ENCODE measurements around the gene GLOD4.
"Not testable (repeated sequence)": the region's sequence is repeated elsewhere in the genome, so short reads cannot be mapped to it uniquely, and the experiment has no call there.

Gene GLOD4

DNA sequence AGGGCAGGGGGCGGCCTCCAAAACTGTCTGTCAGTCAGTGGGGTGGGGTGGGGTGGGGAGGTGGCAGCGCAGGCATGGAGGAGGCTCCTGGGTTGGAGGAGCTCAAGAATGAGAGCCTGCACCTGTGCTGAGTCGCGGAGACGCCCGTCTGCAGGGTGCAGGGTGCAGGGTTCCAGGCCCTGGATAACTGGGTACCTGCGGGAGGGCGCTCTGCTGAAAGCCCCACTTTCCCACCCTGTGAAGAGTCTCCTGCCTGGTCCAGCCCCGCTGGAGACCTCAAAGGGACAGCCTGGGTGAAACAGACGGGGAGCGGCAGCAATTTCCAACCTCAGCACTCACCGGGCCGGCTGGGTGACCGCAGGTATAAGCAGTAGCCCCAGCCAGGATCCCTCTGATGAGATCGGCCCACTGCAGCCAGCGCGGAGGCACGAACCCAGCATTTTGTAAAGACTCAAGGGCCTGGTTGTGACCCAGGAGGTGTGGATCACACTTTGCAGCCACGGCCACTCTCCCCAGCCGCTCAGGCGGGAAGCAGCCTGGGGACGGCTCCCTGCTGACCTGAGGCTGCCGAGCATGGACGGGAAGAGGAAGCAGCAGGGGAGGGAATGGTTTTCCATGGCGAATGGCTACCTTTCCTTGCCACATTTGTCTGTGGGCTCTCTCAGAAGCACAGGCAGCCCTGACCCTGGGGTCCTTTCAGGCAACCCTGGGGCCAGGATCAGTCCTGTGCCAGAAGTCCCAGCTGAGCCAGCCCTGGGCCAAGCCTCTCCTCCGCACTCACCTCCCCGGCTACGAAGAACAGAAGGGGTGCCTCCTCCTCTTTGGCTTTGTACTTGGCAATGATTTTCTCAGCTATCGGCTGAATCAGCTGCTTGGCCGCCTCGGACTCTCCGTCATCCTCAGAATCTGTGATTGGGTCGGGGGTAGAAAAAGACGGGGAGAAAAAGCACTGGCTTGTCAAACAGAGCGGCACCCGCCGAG lies 21.1 kb upstream of the GLOD4 start:
- no peak for DNase-seq (ENCODE audit: low read depth)

DNA sequence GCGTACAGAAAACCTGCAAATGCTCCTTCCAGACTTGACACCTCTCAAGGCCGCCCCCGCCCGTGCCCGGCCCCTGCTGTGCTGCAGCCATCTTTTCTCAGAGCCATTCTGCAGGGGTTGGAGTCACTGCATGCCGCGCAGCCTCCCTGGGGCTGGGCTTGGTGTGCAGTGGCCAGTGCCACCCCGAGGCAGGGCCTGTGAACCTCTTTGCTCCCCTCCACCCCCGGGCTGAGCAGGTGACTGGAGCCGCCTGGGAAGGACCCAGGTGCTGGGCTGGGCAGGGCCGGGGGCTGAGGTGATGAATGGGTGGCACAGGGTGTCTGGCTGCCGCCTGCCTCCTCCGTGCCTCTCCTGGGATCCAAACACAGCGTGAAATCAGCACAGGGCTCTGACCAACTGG lies 20.4 kb upstream of the GLOD4 start:
- DNase-seq (ENCODE audit: low read depth), result no peak

DNA sequence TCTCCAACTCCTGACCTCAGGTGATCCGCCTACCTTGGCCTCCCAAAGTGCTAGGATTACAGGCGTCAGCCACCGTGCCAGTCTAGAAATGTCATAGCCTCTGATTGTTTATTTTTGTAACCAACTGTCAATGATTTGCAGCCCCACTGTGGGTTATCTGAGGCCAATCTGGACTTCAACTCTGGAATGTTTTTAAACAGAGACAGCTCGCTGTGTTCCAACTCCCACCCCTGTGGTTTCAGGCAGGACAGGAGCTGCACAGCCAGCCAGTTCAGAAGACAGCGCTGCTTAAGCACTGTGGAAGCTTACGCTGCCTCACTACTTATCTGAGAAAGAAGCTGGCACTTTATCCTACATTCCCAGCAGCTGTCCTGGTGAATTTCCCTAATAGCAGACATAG lies 19.6 kb upstream of the GLOD4 start:
- no peak for DNase-seq (ENCODE audit: low read depth)

DNA sequence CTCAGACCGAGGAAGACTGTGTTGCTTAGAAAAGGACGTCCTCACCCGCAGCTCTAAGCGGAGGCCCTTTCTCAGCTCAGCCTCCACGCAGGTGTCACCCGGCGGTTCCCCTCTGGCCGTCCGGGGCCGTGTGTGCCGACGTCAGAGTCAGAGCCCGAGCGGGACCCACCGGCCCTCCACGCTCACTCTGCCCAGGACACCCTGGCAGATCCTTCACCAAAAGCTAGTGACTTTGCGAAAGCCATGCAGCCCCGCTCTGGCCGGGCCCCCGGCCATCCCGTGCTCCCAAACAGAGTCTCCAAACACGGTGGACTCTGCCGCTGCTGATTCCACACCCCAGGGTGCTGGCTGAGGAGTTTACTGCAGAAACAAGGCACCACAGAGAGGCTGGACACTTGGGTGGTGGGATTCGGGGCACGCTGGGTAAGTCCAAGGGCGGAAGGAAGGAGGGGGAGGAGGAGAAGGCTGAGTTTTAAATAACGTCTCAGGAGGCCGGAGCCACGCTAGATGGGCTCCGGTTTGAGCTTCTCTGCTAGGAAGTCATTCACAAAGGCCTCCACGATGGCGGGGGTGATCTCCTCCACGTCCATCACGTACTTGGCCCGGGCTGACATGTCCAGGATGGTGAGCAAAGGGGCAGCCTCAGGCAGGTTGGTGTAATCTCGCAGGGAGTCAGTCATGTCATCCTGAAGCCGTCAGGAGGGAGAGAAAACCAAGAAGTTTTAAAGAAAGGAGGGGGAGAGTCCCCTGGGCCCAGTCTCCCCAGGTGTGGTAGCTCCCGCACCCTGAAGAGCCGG lies 18.6 kb upstream of the GLOD4 start:
- no peak for DNase-seq (ENCODE audit: low read depth)

DNA sequence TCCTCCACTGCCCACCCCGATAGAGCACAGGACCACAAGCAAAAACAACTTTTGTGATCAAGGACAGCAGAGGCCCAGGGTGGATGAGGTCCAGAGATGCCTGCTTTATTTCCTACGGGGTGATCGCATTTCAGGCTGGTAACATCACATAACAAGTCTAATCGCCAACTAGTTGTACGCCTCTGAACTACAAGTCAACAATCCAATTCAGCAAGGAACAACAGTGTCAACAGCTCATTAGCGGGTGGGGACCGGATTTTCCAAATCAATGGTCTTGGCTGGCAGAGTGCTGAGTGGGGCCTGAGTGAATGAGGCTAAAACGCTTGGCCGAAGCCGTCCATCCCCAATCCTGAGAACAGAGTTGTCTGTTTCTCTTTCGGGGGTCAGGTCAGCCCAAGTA lies 17.2 kb upstream of the GLOD4 start:
- DNase-seq (ENCODE audit: low read depth), result no peak

DNA sequence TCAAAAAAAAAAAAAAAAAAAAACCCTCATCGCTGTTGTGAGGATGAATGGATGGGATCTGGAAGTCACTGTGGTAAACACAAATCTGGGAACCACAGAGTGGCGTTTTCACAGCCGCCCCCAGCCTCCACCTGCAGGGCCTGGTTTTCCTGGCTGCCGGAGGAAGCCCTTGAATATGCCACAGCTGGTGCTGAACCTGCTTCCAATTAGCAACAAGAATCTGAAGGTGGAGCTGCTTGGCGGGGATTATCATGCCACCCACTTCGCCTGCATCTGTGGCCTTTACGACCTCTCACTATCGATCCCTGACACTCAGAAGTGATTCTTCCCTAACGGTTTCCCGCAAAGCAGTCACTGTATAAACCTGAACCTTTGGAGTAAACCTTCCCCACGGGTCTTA lies 16.2 kb upstream of the GLOD4 start:
- no peak for DNase-seq (ENCODE audit: low read depth)

DNA sequence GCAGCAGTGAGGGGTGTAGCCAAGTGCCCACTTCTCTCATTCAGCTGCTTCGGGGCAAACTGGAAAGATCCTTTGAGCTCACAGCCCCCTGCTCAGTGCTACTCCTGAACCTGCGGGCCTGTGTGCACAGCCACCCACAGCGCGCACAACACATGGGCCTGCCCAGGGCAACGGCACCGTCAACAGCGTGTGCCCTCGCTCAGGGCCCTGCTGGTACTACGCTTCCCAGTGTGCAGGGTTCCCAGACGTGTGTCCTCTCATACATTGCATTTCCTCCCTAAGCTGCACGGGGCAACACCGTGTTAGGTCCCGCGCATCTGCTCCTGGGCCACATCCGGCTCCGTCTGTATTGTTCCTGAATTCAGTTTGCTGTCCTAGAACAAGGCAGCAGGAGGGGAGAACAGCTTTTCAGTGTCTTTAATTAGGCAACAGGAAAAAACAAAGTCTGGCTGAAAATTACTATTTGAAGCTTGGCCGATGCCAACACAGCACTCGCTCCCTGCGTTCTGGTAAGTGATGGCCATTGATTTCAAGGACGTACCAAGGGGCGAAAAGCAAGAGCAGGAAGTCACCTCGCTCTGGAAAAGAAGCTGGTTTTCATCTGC lies 15.3 kb upstream of the GLOD4 start:
- DNase-seq (ENCODE audit: low read depth), result no peak

DNA sequence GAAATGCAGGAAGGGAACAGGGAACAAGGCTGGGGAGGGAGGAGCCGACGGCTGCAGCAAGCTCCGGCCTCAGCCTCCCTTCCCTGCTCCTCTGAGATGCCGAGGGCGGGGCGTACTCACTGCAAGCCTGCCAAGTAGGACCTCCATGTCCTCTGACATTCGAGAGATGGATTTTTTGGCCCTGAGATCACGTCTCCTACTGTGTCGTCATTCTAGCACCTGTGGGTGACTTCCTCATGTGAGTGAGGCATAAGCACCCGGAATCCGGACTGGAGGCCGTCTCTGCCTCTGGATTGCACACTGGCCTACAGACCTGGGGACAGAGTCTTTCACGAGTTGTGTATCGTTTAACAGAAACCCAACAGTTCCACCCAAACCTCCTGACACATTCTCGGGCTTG lies 14.5 kb upstream of the GLOD4 start:
- no peak for DNase-seq (ENCODE audit: low read depth)

DNA sequence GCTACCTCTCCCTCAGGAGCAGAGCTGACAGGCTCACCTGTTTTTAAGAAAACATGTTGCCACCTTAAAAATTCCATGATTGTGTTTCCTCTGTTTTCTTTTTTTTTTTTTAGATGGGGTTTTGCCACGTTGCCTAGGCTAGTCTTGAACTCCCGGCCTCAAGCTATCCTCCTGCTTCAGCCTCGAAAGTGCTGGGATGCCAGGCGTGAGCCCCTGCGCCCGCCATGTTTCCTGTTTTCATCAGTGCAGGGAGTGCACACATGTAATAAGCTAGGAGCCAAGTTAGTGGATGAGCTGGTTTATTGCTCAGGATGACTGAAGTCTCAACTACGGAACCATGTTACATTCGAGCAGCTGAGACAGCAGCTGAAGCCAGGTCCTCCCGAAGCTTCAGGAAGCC lies 13.6 kb upstream of the GLOD4 start:
- DNase-seq (ENCODE audit: low read depth), result no peak

DNA sequence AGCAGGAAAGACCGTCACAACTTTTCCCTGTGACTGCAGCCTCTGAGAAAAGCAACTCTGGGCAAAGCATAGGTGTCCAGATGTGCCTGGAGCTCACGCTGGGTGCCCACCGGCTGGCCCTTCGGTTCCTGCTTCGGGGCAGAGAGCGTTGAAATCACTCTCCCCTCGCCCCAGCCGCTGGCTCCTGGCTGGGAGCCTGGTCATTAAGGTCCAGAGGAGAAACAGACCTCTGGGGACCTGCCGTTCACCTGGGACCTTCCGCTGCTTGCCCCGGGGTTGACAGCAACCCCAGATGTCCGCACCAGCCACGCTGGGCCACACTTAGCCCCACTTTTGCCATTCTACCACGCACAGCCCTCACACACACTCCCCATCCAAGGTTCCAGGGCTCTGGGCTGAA lies 13.2 kb upstream of the GLOD4 start:
- DNase-seq (ENCODE audit: low read depth), result no peak

DNA sequence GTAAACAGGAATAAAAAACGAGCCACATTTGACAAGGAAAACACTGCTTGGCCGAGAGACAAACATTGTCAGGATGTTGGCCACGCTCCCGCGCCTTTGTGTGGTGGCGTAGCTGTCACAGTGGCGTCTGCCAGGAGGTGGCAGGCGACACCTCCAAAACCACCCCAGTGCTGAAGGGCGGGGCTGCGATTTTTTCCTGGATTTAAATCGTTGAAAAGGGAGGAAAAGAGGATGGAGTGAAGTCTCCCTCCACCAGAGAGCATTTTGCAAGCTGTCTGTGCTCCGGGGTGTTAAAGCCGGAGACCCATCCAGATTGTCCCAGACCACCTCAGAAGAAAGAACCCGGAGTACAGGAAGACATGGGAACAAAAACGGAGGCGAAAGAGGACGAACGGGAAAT lies 12.8 kb upstream of the GLOD4 start:
- peak; percentile 62 for DNase-seq (ENCODE audit: low read depth)

DNA sequence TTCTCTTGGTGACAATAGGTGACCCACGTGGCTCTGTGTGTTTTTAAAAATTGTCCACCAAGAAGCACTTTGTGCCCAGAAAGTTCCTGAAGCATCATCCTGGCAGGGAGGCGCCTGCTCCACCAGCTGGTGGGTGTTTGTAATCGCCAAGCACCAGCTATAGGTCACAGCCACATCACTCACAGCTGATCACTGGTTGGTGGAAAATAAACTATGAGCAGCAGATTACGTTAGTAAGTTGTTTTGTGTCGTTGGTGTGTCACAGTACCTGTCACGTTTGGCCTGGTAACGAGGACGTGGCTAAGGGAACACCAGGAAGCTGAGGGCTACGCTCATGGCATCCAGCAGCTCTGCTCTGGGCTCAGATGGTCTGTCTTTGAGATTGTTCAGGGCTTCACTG lies 10.2 kb upstream of the GLOD4 start:
- no peak for DNase-seq (ENCODE audit: low read depth)

DNA sequence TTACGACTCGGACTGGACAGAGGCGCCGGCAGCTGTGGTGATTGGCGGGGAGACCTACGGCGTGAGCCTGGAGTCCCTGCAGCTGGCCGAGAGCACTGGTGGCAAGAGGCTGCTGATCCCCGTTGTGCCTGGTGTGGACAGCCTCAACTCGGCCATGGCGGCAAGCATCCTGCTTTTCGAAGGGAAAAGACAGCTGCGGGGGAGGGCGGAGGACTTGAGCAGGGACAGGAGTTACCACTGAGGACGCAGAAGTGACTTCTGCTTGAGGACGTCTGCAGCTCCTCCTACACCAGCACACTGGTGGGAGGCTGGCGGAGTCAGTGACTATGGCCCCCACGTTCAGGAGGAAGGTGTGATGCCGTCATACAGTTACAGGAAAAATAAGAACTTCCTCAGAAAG lies 9.7 kb upstream of the GLOD4 start:
- DNase-seq (ENCODE audit: low read depth), result no peak

DNA sequence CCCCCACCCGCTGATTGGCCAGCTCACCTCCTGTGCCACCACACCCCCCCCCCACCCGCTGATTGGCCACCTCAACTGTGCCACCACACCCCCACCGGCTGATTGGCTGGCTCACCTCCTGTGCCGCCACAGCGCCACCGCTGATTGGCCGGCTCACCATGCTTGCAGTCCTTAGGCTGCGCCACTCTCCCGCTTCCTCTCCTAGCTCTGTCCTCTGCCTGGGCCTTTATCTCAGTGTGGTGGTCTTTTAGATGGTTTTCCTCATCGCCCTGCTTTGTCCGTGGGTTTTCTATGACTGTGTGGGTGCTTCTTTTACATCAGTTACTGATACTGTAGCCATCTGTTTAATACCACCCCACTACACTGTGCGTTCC lies 8.8 kb upstream of the GLOD4 start:
- DNase-seq (ENCODE audit: low read depth), result not testable (repeated sequence)

DNA sequence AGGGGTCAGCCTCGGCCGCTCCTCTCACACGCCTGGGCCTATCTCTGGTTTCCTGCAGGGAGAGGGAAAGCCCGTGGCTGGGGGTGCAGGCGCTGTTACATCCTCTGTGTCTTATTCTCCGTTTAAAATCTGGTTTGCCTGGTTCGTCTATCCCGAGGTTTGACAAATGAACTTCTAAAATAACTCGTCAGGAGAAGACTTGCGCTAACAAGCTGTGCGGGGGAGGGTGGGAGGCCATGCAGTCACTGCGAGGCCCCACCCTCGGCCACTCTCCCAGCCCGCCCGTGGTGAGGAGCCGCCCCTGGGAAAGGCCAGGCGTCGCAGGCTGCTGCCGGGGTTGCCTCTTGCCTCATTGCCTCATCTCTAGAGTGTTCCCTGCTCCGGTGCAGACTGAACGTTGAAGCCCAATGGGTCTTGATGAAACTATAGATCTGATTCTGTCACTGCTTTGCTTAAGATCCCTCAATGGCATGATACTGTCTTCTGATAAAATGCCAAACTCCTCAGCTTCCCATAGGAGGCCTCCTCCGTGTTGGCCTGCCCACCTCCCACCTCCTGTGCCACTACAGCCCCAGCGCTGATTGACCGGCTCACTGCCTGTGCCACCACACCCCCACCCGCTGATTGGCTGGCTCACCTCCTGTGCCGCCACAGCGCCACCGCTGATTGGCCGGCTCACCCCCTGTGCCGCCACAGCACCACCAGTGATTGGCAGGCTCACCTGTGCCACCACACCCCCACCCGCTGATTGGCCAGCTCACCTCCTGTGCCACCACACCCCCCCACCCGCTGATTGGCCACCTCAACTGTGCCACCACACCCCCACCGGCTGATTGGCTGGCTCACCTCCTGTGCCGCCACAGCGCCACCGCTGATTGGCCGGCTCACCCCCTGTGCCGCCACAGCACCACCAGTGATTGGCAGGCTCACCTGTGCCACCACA lies 8.1 kb upstream of the GLOD4 start:
- not testable (repeated sequence) for DNase-seq (ENCODE audit: low read depth)

DNA sequence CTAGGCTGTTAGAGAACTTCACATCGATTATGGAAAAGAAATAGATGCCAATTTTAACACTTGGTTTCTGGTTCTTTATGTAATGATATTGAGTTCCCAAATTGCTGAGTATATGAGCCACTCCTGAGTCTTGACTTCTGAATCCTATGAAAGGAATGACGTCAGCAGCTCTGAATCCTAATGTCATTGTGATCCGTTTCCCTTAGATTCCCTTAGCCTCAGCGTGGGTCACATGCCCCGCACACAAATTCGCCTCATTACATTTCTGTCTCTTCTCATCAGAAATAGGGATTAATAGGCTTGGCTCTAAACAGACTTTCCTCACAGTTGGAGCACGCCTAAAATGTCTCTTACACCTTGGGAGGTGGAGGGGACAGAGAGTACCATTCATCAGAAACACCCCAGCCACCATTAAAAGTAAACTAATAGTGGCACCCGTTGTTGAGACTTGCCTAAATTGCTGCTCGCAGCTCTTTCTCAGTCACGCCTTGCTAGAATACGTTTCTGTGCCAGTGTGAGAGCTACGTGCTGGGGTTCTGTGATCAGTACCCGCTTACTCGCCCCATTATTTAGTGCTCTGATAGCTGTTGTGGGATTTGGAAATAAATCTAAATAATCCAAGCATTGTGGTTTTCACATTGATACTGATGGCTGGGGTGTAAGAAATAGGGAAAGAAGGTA lies 7.2 kb upstream of the GLOD4 start:
- no peak for DNase-seq (ENCODE audit: low read depth)

DNA sequence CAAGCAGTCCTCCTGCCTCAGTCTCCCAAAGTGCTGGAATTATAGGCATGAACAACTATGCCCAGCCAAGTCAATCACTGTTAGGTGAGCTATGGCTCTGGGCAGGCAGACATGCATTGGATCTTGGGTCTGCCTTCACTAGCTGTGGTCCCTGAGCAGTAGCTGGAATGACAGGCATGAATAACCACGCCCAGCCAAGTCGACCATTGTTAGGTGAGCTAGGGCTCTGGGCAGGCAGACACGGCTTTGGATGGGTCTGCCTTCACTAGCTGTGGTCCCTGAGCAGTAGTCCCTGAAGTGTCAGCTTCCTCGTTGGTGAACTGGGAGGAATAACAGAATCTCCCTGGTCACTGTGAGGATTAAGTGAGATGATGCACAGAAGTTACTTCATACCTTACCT lies 6.5 kb upstream of the GLOD4 start:
- no peak for DNase-seq (ENCODE audit: low read depth)

DNA sequence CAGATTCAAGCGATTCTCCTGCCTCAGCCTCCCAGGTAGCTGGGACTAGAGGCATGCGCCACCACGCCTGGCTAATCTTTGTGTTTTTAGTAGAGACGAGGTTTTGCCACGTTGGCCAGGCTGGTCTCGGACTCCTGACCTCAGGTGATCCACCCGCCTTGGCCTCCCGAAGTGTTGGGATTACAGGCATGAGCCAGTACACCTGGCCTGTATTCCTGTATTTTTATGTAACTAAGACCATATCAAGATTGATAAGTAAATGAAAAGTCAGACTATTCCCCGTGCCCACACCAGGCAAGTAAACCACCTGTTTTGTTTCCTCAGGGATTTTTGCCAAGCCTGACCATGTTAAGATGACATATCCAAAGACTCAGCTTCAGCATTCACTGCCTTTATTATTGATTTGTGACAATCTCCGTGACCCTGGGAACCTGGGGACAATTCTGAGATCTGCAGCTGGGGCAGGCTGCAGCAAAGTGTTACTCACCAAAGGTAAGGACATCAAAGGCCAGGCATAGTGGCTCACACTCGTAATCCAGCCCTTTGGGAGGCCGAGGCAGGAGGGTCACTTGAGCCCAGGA lies 5.7 kb upstream of the GLOD4 start:
- no peak for DNase-seq (ENCODE audit: low read depth)

DNA sequence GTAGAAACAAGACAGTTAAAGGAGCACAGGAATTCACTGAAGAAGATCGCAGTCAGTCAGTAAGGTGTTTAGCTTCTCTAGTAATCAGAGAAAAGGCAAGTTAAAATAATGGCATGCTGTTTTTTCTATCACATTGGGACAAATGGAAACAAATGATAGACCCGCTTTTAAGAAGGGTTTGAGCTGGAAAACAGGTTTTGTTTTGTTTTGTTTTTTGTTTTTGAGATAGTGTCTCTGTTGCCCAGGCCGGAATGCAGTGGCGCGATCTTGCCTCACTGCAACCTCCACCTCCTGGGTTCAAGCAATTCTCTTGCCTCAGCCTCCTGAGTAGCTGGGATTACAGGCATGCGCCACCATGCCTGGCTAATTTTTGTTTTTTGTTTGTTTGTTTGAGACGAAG lies 3.8 kb upstream of the GLOD4 start:
- DNase-seq (ENCODE audit: low read depth), result not testable (repeated sequence)

DNA sequence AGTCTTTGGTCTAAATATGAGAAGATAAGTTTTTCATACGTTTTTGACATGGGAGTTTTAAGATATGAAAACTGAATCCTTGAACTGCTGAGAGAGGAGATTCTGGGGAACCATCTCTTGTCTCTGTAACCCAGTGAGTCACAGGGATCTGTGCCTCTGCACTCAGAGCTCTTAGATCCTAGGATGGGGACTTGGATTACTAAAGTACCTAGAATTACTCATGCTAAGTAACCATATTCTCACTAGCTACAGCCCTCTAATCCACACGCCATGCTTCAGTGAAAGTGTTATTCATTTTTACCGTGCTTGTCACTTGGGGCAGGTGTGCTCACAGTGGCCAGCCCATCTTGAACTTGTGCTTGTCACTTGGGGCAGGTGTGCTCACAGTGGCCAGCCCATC lies 2.1 kb upstream of the GLOD4 start:
- no peak for DNase-seq (ENCODE audit: low read depth)

DNA sequence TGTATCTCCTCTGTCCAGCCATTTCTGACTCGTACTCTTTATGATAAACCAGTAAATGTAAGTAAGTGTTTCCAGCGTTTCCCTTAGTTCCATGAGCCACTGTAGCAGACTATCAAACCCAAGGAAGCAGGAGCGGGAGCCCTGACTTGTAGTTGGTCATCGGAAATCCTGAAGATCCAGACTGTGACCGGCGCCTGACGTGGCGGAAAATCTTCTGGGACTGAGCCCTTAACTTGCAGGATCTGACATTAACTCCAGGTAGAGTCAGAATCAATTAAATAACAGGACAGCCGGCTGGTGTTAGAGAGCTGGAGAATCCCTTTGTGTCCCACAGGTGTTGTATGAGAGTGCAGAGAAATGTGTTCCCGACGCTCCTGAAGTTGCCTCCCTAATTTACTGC lies 4.0 kb downstream of the GLOD4 start:
- no peak for DNase-seq (ENCODE audit: low read depth)
